Stimulated activated CD8-positive, alpha-beta memory T cell treated with anti-CD3 and anti-CD28 coated beads, Interleukin-4, amount 100 ng/mL, for 1 hour (primary cell): ENCODE data around the gene SNX30.

Source experiments
- DNase-seq, 2 donors: peaks; one replicate each; pipeline ENCODE4 v3.0.0-alpha.2; 2020; ENCODE audit warnings: low read depth in 2 of 2, low spot score in 1 of 2

The SNX30 gene

DNA sequence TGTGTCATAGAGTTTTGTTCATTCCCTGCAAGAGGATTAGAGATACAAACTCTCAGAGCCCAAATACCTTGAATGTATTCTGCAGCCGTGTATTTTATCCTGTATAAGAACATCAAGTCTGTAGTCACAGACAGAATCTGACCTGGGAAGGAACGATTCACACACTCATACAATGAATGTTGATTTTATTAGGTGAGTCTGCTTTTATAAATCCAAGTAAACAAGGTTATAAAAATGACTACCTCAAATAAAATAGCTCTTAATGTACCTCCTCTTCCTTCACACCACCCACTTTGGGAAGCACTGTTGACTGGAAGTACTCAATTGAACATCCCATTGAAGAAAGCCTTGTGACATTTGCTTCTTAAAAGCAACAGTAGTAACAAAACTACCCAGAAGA is 128.2 kb downstream of the SNX30 start:
- no peak for DNase-seq

DNA sequence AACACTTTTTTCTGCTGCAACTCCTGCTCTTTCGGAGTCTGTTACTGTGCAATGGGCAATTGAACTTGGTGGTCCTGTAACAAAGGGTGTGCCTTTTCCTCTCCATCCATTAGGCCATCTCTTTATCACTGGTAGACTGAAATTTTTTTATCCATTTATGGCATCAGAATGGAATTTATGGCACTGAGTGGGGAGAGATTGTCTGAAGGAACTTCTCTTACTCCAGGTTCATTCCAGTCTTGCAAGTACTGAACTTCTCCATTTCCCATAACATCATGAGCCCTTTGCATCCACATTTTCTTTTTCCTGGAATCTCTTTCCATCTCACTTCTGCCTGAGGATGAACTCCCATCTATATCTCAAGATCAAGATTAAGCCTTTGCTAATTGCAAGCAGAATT is 130.1 kb downstream of the SNX30 start:
- no peak for DNase-seq

GRCh38 chr9:112881331-112881730 is 130.8 kb downstream of the SNX30 start:
- no peak for DNase-seq

DNA sequence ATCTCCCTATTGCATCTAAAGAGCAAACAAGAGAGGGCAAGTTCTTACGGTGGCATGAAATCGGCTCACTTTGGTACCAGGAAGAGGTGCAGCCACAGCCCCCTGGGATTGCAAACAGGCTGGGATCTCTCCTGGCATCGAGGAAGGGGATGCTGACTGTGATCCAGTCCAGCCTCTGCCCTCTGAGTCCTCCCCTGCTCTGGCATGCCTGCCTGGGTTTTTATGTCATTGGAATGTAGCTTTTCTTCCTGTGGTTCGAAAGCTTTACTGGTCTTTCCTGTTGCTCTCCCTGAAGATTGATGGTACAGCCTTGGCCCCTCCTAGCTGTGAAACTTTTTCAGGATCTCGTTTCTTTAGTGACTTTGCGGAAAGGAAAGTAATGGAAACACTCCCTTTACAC is 133.5 kb downstream of the SNX30 start:
- DNase-seq = no peak

GRCh38 chr9:112884721-112885120 is 134.2 kb downstream of the SNX30 start:
- no peak for DNase-seq

DNA sequence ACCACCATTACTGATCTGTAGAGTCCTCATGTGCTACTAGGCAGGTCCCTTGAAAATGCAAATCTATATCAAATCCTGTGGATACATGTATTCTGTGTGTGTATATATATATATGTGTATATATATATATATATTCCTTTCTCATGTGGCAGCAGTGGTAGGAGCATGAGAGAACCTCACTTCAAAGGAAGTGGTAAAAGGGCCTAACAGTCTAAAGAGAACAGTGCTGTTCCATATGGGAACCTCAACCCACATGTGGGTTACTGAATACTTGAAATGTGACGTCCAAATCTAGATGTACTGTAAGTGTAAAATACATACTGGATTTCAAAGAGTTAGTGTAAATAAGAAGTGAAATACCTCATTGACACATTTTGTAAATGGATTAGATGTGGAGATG is 134.8 kb downstream of the SNX30 start:
- no peak for DNase-seq

DNA sequence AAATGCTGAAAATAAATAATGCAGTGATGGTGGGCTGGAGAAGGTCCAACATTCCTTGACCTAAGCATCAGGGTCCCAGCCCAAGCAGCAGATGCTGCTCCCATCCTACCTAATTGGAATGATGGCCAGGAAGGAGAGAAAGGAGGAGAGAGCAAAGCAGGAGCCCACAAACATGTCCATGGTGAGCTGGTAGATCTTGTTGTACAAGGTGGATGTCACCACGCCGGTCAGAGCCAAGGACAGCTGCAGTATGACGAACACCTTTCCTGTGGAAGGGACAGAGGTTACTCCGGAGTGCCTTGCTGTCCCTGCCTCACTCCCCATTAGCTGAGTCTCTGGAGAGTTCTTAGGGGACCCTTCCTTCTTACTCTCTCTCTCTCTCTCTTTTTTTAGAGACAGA is 135.8 kb downstream of the SNX30 start:
- no peak for DNase-seq

GRCh38 chr9:112887381-112887780 is 136.8 kb downstream of the SNX30 start:
- no peak for DNase-seq

- no peak for DNase-seq
Observed at GRCh38 chr9:112890106-112891081, 139.8 kb downstream of the SNX30 start, which contains the start of gene SLC46A2. Gene SLC46A2 (minus strand): TSS chr9:112890876. CDS start chr9:112890681, 195 bp downstream.

- no peak for DNase-seq
Observed at GRCh38 chr9:112891521-112891920, 141.0 kb downstream of the SNX30 start.

- no peak for DNase-seq
Observed at GRCh38 chr9:112892981-112893380, 142.4 kb downstream of the SNX30 start.

- DNase-seq = no peak
Observed at GRCh38 chr9:112894041-112894440, 143.5 kb downstream of the SNX30 start.

DNA sequence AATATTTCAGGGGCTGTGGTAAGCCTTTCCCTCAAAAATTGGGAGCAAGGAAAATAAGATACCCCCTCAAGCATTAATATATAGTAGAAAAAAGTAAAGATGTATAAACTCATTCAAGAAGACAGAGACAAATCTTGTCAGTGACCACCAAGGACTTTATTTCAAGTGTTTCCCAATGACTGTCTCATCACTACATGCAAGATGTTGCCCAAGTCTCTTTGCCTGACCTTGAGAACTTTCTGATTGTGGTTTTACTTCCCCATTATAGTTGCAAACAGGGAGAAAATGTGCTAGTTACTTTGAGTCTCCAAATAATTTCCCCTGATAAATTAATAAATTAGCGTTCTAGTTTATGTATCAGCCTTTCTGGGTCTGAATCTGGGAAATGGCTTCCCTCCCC is 144.1 kb downstream of the SNX30 start:
- DNase-seq = no peak

GRCh38 chr9:112896131-112896530 is 145.6 kb downstream of the SNX30 start:
- no peak for DNase-seq

- DNase-seq = no peak
Observed at GRCh38 chr9:112898872-112899311, 148.3 kb downstream of the SNX30 start.

GRCh38 chr9:112900488-112900887 is 149.9 kb downstream of the SNX30 start:
- DNase-seq = no peak

DNA sequence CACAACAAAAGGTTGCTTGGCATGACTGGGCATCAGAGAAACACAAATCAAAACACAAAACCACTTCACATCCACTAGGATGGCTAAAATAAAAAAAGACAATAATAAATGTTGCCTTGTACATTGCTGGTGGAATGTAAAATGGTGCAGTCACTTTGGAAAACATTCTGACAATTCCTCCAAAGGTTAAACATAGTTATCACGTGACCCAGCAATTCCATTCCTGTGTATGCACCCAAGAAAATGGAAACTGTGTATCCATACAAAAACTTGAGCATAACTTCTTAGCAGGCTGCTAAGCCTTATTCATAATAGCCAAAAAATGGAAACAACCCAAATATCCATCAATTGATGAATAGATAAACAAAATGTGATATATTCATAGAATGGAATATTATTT is 150.3 kb downstream of the SNX30 start:
- no peak for DNase-seq

GRCh38 chr9:112905084-112905483 is 154.5 kb downstream of the SNX30 start:
- no peak for DNase-seq

DNA sequence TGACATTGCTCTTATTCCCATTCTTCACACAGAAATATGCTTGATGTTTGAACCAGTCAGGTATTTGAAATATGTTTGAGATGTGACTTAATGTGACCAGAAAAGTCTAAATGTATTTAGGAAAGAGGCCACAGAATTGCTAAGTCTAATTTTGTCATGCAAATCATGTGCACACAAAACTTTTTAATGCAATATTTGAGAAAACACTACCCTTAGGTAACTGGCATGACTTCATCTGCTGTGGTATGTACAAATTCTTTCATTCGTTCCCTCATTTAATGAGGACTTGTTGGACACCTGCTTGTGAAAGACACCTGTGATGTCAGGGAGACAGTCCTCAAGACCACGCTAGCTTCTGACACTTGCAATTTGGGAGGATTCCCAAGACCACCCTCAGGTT is 161.2 kb downstream of the SNX30 start:
- no peak for DNase-seq

DNA sequence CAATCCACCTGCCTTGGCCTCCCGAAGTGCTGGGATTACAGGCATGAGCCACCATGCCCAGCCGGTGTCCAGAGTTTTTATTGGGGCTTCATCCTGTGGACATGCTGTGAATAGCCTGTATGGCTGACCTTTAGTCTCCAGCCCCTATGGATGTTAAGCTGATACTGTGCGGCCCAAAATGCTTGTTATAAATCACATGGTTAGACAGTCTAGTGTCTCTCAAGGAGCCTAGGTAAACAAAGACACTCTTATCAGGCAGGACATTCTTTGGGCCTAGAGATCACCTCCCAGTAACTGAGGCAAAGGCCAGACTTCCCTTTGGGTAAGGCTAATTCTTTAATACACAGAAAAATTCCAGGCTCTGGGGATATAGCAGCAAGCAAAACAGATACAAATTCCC is 162.1 kb downstream of the SNX30 start:
- DNase-seq = no peak

- DNase-seq = no peak
Observed at GRCh38 chr9:112913326-112913725, 162.8 kb downstream of the SNX30 start.

- DNase-seq = no peak
Observed at GRCh38 chr9:112914524-112914923, 164.0 kb downstream of the SNX30 start.
